Erythroblast (primary cell): ENCODE results near the gene SUPT3H.

Source experiments
- GATA1 ChIP-seq: IDR thresholded peaks from 2 replicates; pipeline ENCODE4 v1.6.1; 2011; ENCODE audit warnings: low read depth, mild to moderate bottlenecking, control low read depth, low read length, moderate library complexity
- POLR2A ChIP-seq: IDR thresholded peaks from 2 replicates; pipeline ENCODE4 v1.6.1; 2011; ENCODE audit warnings: mild to moderate bottlenecking, low read length

DNA sequence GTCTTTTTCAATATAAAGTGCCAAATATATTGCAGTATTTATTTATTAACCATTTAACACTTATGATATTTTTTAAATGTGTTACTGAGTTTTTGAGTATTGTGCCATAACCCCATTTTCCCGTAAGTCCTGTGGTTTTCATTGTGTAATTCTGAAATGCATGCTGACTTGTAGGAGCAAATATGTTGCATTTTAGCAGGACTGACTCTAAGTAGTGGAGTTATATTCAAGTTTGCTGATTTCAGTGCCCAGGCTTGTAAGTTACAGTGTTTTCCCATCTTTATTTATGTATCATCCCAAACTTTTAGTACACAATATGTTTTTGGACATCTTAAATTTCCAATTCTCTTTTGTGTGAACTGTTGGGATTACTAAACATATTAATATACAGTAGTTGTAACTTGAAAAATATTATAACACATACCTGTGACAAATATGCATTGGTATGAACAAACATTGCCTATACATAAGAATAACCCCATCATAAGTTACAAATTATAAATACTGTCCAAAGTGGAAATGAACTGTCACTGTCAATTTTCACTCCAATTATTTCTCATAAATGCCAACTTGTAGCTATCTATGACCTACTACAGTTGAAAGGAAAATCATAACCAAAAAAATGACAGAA lies 228.9 kb downstream of the SUPT3H start:
- TF ChIP-seq POLR2A (no peak), GATA1 (no peak)
